Measurements from ENCODE around the gene PLCB4.

Gene PLCB4

DNA sequence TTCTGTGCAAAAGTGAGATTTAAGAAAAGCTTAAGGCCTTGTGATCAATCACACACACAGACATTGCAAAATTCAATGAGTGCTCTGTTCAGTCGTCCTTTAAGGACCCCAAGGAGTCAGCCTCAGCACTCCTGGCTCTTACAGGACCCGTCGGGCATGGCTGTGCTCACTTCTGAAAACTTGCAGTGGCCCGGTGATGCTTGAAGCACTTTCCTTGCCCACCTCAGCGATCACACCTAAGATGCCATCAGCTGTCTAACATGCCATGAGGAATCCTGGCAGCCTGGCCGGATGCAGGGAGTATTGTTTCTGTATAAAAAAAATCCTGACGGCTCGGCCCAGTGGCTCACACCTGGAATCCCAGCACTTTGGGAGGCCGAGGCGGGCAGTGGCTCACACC, 344.1 kb downstream of the PLCB4 start:
- DNase-seq: no peak

DNA sequence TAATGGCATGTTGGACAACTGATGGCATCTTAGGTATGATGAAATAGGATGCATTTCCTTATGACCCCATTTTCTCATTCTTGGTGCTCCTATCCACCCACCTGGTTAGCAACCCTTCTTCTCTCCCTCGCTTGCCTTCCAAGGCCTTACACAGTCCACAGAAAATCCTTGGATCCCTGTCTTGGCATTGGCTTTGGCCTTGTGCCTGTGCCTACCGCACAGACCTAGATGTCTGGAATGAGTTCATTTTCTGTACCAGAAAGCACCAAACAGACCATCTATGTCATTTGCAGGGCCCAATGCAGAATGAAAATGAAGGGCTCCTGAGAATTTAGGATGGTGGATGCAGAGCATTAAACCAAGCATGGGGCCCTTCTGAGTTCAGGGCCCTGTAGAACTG, 346.5 kb downstream of the PLCB4 start:
- DNase-seq: no peak

DNA sequence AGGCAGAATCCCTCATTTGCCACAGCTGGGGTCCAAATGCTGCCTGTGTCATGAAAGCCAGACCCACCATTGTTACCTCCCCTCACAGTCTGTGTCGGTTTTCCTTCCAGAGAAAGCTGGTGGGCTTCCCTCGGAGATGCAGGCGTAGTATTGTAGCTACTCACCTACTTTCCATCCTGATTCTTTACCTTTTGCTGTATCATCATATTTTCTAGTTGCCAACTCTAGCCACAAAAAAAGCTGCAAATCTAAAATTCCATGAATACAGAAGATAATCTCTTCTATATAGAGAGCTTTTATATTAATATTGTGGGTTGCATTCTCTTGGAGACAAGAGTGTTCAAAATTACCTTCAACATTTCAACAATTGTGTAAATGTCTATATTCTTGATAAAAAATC, 347.5 kb downstream of the PLCB4 start:
- no peak for DNase-seq

DNA sequence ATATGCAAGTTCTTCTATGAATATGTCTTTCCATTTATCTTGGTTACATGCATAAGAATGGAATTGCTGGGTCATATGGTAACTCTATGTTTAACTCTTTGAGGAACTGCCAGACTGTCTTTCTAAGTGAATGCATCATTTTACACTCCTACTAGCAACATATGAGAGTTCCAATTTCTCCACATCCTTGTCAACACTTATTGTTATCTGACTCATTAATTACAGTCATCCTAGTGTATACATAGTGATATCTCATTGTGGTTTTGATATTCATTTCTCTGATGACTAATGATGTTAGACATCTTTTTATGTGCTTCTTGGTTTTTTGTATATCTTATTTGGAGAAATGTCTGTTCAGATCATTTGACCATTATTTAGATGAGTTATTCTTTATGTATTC, 348.8 kb downstream of the PLCB4 start:
- DNase-seq: no peak

DNA sequence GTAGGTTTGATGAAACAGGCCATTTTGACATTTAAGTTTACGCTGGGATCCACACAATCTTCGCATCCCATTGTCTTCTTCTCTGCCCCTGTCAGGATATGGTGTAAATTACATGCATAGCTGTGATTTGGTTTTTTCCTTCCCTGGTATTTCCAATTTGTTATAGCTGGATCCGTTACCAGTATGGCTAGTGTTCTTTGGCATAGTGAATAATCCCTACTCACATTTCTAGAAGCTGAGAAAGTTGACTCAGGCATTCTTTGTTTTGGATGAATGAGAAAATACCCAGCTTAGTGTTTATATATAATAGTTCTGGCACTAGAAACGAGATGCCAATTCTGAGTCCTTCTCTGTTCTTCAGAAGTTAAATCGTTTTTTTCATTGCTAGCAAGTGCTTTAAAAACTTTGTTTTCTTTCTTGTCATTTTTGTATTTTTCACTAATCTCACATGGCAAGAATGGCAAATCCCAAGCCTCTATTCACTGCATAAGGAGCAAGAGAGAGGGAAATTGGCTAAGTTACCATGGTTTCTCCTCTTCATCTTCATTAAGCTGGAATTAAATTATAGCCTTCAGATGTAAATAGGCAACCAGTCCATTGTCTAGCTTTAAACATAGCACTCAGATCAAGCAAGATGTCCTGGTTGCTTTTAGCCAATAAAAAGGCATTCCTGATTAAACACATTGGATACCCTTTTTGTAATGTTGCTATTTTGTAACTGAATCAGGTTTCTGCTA, 353.6 kb downstream of the PLCB4 start:
- no peak for DNase-seq

DNA sequence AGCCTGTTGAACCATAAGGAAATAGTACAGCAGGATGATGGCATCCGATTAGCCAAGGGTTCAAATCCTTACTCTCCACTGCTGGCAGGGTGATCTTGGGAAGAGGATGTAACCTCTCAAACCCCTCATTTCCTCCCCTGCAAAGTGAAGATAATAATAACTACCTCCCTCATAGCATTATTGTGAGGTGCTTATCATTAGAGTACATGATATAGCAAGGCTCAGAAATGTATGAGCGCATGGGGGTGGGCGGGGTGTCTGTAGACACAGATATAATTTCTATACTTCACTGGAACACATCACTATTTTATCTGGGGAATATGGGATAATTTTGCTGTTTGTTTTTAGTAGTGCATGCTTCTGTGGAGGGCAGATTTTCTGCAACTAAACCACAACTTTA, 355.7 kb downstream of the PLCB4 start:
- no peak for DNase-seq

DNA sequence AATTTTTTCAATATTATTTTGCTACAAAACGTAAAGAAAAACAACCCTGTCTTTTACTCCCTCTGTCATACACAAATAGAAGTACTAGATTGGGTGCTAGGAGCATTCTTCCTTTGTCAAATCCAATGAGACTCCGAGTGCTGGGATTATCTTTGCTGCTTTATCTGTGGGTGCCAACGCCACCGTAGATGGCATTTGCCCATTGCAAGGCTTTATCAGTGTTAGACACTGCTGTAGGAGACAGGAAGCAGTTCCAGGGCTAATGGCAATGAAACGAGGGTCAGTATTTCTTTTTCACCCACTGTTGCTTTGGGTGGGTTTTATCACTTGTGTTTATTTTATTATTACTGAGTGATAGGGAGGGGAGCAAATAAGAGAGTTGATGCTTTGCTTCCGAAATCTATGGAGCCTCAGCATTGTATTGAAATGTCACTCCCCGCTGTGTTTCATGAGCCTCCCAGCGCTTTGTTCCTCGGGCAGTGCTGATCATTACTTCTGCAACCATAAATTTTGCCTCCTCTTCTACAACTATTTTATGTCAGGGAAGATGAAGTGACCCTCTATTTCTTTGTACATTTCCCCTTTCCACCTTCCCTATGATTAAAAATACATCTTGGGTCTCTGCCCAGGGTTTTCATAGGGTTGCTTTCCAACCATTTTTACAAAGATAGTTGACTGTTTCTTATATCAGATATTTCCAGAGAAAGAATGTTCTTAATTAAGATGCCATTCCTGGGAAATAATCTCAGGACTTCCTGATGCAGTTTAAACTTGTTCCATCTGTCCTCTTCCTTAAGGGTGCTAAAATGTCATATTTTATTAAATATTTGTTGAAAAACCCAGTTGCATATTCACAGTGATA, 358.8 kb downstream of the PLCB4 start:
- DNase-seq: no peak

DNA sequence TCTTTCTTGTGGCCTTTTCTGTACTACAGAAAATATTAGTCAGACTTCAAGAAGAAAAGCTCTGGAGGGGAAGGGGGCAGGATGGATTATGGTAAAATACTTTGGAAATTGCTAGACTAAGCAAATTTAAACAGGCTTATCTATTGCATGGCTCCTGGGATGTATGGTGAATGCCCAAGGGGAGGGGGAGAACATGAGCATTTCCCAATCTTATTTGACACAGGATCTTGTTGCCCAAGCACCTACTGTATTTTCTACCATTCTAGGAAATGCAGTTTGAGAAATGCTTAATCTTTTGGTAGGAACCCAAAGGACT, 359.4 kb downstream of the PLCB4 start:
- no peak for DNase-seq

DNA sequence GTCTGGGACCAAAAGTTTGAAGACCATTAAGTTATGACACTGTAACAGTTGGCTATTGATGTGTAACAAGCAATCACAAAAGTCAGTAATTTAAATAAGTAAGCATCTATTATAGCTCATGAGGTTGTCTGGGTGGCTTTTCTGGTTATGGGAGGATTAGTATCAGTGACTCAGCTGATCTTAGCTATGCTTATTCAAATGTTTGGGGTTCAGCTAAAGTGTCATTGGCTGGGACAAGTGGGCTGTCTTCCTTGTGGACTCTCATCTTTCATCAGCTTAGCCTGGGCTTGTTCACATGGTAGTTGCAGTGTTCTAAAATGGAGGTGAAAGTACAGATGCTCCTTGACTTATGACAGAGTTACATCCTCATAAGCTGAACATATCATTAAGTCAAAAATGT, 370.9 kb downstream of the PLCB4 start:
- no peak for DNase-seq

GRCh38 chr20:9440892-9441291, 372.0 kb downstream of the PLCB4 start:
- no peak for DNase-seq

- DNase-seq: no peak
Measured at GRCh38 chr20:9441948-9442347, 373.1 kb downstream of the PLCB4 start.

DNA sequence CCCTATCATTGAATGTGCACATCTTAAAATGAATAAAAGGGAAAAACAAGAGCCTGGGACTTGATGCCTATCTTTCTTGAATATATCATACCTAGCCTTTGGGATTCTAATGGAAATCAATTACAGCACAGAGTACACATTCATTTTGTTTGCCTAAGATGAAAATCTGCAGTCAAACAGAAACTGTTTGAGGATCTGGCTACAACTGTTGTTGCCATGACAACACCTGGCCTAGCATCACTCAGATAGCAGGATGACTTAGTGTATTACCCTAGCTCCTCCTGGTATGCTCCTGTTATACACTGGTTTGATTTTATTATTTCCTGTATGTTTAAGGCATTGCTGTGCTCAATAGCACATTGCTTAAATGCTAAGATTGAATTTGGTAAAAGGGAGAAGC, 374.0 kb downstream of the PLCB4 start:
- no peak for DNase-seq

GRCh38 chr20:9444921-9445320, 376.0 kb downstream of the PLCB4 start:
- no peak for DNase-seq

- DNase-seq: no peak
Measured at GRCh38 chr20:9447182-9447581, 378.3 kb downstream of the PLCB4 start.

DNA sequence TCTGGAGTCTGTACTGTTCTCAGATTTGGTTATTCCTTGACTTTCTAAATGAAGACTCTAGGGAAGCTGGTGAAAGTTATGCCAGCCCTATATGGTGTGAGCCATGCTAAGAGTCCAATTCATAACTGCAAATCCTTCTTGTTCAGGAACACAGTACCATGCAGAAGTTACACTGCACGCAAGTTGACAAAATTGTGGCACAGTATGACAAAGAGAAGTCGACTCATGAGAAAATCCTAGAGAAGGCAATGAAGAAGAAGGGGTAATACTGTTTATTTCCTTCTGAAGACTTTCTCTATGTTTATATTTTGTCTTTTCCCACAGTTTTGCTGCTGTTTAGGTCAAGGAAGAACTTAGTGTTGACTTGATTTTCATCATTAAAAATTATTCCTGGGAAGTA, 384.3 kb downstream of the PLCB4 start:
- DNase-seq: no peak

DNA sequence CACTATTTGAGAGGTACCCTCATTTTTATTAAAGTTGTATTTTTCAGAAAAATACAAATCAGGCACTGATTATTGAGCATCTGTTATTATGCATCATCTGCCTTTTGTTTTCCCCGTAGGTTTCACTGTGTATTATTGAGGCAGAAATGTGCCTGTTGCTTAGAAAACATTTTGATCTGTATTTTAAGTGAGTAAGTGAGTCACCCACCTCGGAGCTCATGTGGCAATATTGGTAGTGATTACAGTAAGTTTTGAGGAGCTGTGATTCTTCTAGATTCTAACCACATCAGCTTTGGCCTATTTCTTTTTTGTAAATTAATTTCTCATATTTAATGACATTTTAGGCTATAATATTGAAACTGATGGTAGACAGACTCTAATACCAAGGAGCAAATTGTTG, 385.9 kb downstream of the PLCB4 start:
- no peak for DNase-seq

- DNase-seq: no peak
Measured at GRCh38 chr20:9457136-9457535, 388.2 kb downstream of the PLCB4 start.

- no peak for DNase-seq
Measured at GRCh38 chr20:9458138-9458796, 389.4 kb downstream of the PLCB4 start.

DNA sequence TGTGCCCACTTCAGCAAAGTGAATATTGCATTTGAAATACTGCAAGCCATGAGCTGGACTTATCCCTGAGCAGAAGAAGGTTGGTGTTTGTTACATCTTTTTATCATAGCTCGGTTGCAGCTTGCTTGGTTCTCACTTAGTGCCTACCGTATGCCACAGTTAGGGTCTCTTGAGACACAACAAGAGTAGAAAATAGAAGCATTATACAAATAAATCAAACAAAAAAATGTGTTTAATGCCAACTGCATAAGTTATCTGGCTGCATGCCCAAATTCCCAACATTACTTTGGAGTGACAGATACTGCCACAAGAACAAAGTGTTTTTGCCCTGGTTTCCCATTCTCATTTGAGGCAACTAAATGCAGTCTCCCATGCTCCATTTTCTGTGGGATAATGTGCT, 391.6 kb downstream of the PLCB4 start:
- DNase-seq: no peak

GRCh38 chr20:9467995-9468394, 399.1 kb downstream of the PLCB4 start:
- DNase-seq: no peak

DNA sequence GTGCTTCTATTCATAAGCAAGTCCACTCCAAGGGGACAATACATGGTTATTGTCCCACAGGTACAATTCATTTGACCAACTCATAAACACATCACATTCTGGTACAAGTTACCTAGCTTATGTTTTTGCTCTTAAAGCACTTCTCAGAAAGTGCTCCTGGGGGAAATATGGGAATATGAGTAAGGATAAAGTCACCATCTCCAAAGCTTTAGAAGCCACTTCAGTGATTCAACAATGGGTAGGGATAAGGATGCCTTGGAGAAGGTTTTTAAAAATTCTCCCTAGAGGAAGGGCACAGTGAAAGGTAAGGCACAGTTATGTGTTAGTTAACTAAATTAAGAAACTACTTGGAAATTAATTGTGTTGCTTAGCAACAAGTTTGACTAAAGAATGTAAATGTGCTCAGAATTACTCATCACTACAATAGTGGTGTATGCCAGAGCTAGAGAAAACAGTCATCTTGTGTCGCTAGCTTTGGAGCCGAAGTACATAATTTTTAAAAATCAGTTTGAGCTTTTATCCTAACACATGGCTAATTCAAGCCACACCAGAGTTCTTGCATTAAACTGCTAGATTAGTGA, 406.0 kb downstream of the PLCB4 start:
- no peak for DNase-seq

DNA sequence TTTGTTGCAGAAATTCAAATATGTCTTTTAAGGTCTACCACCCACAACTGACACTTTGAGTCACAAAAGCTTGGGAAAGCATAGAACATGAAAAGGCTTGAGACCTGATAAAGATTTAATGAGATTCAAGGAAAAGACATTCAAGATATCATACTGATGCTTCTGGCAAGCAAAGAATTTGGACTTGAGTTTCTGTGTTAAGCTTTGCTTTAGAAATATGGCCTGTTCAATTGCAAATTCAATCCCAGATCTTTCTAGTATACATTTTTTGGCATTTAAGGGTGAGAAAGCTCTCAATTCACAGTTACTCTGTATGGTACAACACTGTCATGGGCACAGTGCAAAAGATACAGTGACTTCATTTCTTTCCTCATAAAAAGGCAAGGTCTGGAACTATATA, 406.6 kb downstream of the PLCB4 start:
- DNase-seq: no peak

GRCh38 chr20:9476174-9476573, 407.3 kb downstream of the PLCB4 start:
- DNase-seq: no peak

DNA sequence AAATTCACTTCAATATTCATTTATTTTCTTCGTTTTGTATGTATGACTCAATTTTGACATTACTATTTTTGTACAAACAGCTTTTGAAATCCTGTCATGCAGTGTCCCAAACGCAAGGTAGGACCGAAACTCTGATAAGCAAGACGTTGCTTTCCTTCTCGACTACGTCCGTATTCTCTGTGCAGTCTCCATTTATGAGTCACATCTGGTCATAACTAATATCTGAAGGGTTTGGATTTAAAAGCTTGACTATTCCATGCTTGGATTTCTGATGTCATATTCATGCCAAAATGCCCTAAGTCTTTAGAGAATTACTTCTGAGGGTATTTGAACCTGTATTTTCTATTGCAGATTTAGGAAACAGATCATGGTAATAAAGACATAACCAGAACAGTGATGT, 407.8 kb downstream of the PLCB4 start:
- no peak for DNase-seq

Data from stimulated activated CD4-positive, alpha-beta T cell treated with anti-CD3 and anti-CD28 coated beads, Interleukin-2, amount 100 ng/mL, for 24 hours (primary cell).